Measurements from ENCODE around the gene TBC1D9.

Gene TBC1D9

DNA sequence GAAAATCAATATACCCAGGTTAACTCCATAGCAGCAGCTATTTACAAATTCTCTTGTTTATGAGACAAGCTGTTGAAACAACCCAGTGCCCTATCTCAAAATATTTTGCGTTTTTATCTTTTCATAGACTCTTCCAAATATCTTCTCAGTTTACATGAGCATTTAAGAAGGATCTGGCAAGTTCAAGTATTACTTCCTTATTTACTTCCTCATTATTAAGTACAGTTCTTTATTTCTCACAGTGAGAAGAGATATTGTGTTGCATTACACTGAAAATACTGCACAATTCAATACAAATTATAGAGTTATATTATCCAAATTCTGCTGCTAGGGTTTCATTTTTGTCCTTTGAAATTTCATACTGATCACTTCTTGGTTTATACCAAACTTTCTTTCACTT lies 143.8 kb downstream of the TBC1D9 start:
- DNase-seq (ENCODE audit: low read depth): no peak

DNA sequence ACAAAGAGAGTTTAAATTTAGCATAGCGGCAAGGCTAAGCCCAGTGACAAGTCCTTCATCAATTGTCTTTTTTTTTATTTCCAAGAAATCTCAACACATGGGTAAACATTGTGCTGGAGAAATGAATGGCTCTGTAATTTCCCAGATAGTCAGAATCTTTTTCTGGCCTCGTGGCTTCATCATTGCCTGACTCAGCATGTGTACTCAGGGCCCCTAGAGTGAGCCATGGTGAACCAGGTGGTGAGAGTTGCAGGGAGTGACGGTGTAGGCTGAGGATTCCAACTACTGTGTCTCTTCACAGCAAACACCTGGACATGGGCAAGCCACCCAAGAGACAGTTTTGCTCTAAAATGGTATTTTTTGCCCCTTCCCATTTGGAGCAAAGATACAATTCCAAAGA lies 144.3 kb downstream of the TBC1D9 start:
- DNase-seq (ENCODE audit: low read depth): no peak

DNA sequence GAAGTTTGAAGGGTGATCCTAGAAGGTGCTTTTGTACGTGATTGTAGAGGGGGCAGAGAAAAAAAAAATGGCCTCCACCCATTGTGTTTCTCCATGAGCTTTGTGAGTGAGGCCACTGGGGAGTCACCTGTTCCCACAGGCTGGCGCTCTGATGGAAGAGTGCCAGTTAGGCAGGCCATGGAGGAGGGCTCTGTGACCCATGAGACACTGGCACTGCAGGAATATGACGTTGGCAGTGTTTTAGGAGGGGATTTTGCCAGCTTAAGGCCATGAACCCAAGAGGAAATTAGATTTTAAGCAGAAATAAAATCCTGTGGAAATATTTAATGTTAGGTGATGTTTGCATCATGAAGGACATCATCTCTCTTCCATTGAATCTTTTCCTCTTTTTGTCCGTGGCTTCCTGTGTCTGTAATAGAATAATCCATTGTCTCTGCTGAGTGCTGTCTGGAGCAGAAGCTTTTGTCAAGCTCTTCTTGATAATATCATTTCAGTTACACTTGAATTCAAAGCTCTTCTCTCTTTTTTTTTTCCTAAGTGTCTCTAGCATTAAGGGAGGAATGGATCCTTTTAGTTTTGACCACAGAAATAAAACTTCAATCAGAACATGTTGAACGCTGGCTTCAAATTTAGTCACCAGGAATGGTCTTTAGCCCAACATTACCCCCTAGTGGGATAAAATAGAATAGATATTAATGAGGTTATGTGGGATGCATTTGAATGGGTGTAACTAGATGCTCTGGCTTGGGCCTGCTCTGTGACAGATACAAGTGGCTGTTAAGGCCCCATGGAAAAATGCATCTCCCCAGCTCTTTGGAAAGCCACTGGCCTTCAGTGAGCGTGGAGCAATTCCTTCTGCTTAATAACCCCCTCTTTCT lies 146.4 kb downstream of the TBC1D9 start:
- no peak for DNase-seq (ENCODE audit: low read depth)

DNA sequence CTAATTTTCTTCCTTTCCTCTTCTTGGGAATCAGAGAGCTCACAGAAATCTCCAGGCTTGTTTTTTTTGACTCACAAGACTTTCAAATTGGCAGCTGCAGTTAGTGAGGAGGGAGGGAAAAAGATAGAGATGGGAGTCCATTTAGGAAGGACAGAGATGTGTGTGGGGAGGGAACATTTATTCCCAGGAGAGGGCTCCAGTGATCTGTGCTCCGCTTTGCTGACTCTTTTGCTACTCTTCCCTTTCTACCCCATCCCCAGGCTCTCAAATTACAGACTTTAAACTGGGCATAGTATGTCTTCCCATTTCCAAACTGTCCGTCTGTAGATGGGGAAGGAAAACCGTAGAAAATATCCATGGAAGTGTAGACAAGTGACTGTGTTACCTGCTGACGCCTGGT lies 148.3 kb downstream of the TBC1D9 start:
- DNase-seq (ENCODE audit: low read depth): no peak

DNA sequence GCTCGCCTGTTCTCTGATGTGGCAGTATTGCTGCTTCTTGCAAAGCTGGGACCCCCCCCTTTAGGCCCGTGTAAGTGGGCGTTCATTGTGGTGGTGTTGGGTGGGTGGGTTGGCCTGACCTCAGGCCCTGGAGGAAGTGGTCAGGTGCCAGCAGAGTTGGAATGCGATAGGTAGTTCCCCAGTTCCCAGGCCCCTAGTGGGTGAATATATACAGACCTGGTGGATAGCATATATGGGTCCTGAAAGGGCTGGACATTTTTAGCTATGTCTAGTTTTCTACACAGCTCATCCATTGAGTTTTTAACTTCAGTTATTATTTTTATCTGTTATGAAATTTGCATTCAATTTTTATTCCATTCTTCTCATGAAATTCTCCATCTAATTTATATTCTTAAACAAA lies 151.6 kb downstream of the TBC1D9 start:
- no peak for DNase-seq (ENCODE audit: low read depth)

DNA sequence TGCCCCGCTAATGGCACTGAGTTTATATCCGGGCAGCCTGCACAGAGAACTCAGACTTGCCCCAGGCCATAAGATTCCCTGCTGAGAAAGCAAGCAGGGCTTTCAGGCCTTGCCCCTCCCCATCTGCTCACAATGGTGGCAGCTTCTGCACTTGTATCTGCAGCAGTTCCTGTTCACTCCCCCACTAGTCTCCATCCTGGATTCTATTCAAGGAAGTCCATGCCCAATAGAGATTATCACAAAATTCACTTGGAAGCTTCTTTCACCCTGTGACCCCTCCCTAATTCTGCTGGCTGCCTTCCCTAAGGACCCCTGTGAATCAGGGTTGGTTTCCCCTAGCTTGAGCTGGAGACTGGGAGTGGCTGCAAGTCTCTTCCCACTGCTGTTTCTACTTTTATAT lies 152.9 kb downstream of the TBC1D9 start:
- DNase-seq (ENCODE audit: low read depth): no peak

DNA sequence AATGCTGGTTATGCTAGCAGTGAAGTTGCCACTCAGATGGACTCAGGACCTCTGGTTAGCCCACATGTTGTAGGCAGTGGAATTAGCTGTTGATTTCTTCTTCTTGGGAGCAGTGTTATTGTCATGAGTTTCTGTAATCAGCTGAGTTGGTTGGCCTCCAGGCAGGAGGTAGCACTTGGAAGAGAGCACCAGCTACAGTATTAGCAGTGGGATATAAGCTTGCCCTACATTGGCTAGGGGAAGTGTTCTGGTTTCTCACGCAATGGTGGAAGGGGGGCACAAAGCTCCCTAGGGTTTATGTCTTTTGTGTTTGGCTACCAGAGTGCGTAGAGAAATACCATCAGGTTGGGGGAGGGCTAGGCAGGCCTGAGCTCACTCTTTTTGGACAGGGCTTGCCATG lies 153.5 kb downstream of the TBC1D9 start:
- DNase-seq (ENCODE audit: low read depth): no peak

DNA sequence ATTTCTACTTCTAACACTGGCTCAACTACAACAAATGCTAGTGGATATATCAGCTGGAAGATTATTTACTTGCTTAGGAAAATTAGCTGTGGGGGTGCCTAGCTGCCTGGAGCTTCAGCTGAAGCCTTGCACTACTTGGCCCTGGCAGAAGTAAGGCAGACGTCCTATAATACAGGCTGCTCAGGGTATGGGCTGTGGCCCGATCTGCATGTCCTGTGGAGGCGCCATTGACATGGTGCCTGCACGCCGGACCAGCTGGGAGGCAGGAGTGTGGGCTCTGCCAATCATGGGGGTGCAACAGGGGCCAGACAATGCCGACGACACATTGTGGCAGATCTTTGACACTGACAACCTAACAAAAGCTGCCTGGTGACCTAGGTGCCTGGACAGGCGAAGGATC lies 155.8 kb downstream of the TBC1D9 start:
- DNase-seq (ENCODE audit: low read depth): no peak

DNA sequence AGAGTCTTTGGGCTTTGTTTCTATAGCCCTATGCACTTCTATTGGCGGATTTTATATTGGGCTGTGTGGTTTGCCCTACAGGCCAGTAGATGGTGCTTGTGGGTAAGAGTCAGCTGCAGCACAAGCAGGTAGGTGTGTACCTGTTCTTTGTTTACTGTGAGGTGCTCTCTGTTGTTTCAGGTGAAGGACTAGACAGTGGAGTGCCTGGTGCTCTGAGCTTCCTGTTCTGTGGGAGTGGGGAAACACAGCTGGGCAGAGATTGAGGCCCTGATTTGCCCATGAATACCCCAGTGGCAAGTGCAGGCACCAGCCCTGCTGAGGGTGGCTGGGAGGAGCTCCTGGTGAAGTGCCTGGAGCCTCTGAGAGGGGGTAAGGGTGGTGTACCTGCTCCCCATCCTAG lies 161.1 kb downstream of the TBC1D9 start:
- DNase-seq (ENCODE audit: low read depth): no peak

DNA sequence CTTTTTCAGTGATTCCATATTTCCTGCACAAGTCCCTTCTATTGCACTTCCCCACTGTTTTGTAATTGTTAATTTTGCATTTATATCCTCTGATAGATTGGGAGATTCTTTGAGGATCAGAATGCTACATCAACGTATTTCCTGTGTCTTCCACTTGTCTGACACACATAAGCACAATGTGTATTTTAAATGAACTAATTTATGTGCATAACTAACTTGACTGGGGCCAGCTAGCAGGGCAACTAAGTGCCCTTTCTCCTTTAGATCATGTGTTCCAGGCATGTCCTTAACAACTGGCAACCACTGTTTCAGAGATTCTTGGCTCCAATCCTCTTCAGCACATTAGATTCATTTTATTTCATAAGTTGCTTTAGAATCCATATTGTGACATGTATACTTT lies 171.7 kb downstream of the TBC1D9 start:
- DNase-seq (ENCODE audit: low read depth): no peak

DNA sequence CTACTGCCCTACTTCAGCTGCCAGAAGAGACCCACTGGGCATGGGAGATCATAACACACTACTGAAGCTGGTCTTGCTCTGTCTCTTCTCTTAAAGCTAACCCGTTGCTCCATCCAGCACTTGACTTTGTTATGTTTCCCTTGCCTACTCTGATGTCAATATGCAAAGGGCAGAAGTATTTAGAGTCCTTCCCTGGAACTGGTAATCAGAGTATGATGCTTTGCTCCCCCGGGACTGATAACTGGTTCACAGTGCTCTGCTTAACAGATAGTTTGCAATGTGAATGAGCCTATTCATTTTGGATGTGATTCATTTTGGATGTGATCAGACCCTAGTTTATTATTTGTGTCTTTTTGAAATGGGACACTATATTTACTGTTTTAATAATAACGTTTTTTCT lies 175.1 kb downstream of the TBC1D9 start:
- DNase-seq (ENCODE audit: low read depth): no peak

DNA sequence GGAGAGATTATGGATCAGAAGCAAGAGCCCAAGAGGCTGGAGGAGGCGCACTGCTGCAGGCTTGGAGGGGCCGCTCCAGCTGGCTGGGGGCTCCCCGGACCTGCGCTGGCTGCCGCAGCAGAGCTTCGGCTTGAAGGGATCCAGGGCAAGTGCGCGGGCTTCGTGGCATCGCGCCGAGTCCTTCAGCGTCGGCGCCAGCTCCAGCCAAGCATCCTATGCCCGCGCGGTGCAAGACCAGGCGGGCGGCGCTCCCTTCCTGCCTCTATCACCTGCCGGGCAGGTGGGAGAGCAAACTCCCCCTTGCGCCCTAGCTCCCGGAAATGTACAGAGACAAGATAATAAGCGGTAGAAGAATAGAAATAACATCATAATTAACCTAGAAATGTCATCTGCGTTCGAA lies 176.9 kb downstream of the TBC1D9 start:
- no peak for DNase-seq (ENCODE audit: low read depth)

DNA sequence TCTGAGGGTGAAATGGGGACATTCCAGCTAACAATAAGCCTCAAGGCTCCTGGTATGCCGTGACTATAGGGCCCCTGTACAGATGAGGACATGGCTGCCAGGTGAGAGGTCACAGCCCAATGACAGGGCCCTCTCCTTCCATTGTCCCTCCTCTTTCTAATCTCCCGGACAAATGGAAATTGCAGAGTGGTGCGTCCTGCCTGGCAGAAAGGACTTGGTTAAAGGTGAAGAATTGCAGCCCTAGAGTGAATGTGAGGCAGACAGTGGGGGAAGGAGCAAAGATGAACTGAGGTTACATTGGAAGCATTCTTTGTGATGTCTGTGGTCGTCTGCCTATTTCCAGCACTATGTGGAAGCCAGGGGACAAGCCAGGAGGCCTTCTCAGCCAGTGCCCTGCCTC lies 180.7 kb downstream of the TBC1D9 start:
- no peak for DNase-seq (ENCODE audit: low read depth)

DNA sequence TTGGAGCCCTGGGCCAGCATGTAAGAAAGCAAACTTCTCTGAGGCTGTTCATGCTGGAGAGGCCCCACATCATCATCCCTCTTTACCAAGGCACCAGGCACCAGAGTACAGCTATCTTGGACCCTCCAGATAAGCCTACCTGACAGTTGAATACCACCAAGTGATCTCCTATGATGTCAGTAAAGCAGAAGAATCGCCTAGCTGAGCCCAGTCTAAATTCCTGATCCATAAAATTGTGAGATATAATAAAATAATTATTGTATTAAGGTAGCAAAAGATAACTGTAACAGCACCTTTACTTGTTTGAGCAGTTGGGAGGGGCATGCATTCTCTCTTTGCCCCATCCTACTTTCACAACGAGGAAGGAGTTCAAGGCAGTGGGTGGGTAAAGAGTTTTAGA lies 184.6 kb downstream of the TBC1D9 start:
- no peak for DNase-seq (ENCODE audit: low read depth)
